ENCODE results near the gene AFF3.

DNA sequence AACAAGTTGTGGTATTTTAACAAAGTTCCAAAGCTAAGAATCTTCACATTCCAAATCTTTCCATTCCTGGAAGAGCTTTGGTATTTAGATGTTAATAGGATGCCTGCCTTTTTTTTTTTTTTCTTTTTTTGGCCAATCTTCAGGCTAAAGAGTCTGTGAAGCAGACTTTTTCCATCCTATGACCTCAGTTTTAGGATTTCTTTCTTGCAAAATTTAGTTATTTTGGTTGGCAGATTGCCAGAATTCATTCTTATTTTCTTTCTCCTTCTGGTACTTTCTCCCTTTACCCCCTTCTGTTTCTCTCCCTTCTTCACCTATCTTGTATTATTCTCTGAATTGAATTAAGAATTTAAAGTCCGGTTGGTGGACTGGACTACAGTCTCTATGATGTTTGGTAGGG is 434.8 kb downstream of the AFF3 start:
- TF ChIP-seq, protein P1, sequence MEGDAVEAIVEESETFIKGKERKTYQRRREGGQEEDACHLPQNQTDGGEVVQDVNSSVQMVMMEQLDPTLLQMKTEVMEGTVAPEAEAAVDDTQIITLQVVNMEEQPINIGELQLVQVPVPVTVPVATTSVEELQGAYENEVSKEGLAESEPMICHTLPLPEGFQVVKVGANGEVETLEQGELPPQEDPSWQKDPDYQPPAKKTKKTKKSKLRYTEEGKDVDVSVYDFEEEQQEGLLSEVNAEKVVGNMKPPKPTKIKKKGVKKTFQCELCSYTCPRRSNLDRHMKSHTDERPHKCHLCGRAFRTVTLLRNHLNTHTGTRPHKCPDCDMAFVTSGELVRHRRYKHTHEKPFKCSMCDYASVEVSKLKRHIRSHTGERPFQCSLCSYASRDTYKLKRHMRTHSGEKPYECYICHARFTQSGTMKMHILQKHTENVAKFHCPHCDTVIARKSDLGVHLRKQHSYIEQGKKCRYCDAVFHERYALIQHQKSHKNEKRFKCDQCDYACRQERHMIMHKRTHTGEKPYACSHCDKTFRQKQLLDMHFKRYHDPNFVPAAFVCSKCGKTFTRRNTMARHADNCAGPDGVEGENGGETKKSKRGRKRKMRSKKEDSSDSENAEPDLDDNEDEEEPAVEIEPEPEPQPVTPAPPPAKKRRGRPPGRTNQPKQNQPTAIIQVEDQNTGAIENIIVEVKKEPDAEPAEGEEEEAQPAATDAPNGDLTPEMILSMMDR (IDR thresholded peaks at IDR 0.05): no peak
- no peak for TF ChIP-seq POLR2A (IDR thresholded peaks at IDR 0.05)
- no peak for TF ChIP-seq POLR2AphosphoS5 (IDR thresholded peaks at IDR 0.05)

Measured in stomach (tissue), 4 donors.